ENCODE results near the gene BMAL2. TPM values are rescaled to one million over a fixed set of nuclear protein-coding genes. Genes with fewer than 3 reads are reported as not detected.

The BMAL2 gene
- total RNA-seq, 1 experiment from 2014 or later, result 43.9 TPM

DNA sequence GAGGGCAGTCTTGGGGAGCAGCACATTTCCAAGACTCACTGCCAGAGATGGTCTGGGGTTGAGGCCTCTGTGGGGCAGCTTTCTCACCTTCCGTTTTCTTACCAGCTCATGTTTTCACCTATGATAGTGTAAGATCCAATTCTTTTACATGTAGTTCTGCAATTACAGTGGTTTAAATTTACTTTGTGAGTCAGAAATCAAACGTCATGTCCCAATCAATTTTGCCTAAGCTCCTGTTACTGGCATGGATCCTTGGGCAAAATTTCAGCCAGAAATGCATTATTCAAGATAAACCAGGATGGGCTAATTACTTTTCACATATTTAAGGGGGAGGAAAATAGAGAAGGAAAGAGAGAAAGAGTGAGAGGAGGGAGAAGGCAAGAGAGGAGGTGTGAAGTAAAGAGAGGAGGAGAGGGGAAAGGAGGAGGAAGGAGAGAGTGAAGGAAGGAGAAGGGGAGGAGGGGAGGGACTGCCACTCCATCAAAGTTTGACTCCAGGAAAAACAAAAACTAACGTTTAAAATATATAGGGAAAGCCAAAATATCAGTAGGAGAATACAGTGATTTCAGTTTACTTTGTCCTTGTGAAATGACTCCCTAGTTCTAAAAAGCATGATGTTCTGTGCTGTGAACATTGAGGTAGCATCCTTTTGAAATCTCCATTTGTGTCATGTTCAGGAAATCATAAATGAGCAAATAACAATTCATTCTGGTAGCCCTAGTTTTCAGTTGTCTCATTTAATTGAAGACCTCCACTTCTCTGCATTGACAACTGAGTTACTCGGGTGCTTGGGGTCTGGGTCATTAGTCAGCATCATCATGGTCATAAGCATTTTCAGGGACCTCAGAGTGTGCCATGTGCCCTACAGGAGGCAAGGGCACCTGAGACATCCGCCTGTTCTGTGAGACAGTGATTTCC lies 3.0 kb downstream of the BMAL2 start:
- Histone ChIP-seq H3K36me3 (ENCODE audit: control insufficient read depth, insufficient read depth, low read length) (no peaks in the 10 kb centered on the region), H3K27ac (ENCODE audit: low read length) (no peak overlapping the region; the same call in 1 of the 2 replicates), H3K27me3 (ENCODE audit: control insufficient read depth, insufficient read depth, low read length) (no peaks in the 10 kb centered on the region), H3K4me3 (ENCODE audit: low read depth in 2 of 2, low read length in 2 of 2) (no peak overlapping the region), H3K4me1 (ENCODE audit: control insufficient read depth, insufficient read depth, low read length) (peaks cover 43% of the 10 kb centered on the region), H3K9me3 (ENCODE audit: control insufficient read depth, insufficient read depth, low read depth, low read length) (no peaks in the 10 kb centered on the region)
- no TSS peak for BruUV-seq (replicated peaks)
- intact Hi-C loops (cut with micrococcal nuclease; ENCODE audit: unreplicated experiment), result loop anchor here (2.0 to 10.0 kb wide), 3 partner anchors 21 to 369 kb away; no protein-coding TSS in a partner anchor
- no peak for ATAC-seq
- TF ChIP-seq, protein P1, sequence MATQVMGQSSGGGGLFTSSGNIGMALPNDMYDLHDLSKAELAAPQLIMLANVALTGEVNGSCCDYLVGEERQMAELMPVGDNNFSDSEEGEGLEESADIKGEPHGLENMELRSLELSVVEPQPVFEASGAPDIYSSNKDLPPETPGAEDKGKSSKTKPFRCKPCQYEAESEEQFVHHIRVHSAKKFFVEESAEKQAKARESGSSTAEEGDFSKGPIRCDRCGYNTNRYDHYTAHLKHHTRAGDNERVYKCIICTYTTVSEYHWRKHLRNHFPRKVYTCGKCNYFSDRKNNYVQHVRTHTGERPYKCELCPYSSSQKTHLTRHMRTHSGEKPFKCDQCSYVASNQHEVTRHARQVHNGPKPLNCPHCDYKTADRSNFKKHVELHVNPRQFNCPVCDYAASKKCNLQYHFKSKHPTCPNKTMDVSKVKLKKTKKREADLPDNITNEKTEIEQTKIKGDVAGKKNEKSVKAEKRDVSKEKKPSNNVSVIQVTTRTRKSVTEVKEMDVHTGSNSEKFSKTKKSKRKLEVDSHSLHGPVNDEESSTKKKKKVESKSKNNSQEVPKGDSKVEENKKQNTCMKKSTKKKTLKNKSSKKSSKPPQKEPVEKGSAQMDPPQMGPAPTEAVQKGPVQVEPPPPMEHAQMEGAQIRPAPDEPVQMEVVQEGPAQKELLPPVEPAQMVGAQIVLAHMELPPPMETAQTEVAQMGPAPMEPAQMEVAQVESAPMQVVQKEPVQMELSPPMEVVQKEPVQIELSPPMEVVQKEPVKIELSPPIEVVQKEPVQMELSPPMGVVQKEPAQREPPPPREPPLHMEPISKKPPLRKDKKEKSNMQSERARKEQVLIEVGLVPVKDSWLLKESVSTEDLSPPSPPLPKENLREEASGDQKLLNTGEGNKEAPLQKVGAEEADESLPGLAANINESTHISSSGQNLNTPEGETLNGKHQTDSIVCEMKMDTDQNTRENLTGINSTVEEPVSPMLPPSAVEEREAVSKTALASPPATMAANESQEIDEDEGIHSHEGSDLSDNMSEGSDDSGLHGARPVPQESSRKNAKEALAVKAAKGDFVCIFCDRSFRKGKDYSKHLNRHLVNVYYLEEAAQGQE (IDR thresholded peaks at IDR 0.05; ENCODE audit: insufficient read depth in 1 of 2, low read depth in 2 of 2, low read length in 1 of 2), result no peak
- TF ChIP-seq TCF7L2 (IDR thresholded peaks at IDR 0.05; ENCODE audit: low read depth, low read length), result no peak
- TF ChIP-seq POLR2AphosphoS5 (IDR thresholded peaks at IDR 0.05; ENCODE audit: low read depth, low read length), result no peak
- no peak for TF ChIP-seq SIN3A (IDR thresholded peaks at IDR 0.05; ENCODE audit: borderline replicate concordance, insufficient read depth, low read depth, low read length)
- TF ChIP-seq, protein P2, sequence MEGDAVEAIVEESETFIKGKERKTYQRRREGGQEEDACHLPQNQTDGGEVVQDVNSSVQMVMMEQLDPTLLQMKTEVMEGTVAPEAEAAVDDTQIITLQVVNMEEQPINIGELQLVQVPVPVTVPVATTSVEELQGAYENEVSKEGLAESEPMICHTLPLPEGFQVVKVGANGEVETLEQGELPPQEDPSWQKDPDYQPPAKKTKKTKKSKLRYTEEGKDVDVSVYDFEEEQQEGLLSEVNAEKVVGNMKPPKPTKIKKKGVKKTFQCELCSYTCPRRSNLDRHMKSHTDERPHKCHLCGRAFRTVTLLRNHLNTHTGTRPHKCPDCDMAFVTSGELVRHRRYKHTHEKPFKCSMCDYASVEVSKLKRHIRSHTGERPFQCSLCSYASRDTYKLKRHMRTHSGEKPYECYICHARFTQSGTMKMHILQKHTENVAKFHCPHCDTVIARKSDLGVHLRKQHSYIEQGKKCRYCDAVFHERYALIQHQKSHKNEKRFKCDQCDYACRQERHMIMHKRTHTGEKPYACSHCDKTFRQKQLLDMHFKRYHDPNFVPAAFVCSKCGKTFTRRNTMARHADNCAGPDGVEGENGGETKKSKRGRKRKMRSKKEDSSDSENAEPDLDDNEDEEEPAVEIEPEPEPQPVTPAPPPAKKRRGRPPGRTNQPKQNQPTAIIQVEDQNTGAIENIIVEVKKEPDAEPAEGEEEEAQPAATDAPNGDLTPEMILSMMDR (IDR thresholded peaks at IDR 0.05), result no peak
- in situ Hi-C loops (cut with HindIII; ENCODE audit: low pct_unique_long_range_greater_than_20kb, low sequenced_read_pairs), result no loop called here
- CTCF ChIA-PET, result no interaction called here
- POLR2A ChIA-PET, result no interaction called here
- no peak for DNase-seq (ENCODE audit: low read depth, low spot score)

DNA sequence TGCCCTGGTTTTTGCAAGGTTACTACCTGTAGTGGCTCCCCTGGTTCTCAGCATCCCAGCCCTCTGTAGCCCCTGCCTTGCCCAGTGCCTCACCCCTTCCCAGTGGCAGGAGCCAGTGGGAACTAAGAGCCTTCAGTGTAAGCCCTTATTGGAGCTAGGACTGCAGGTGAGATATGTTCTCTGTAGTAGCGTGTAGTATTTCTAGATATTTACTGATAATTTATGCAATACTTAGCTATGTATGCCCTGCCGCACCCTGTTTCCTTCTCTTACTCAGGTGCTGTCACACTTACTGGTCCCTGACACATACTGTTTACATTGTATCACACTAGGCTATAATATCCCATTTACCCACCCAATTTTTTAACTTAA lies 3.6 kb downstream of the BMAL2 start:
- no peaks in the 10 kb centered on the region for H3K9me3 ChIP-seq (ENCODE audit: control insufficient read depth, insufficient read depth, low read depth, low read length)
- CTCF ChIA-PET, result no interaction called here
- H3K36me3 ChIP-seq (ENCODE audit: control insufficient read depth, insufficient read depth, low read length), result no peaks in the 10 kb centered on the region
- no peak overlapping the region for H3K4me3 ChIP-seq (ENCODE audit: low read depth in 2 of 2, low read length in 2 of 2)
- intact Hi-C loops (cut with micrococcal nuclease; ENCODE audit: unreplicated experiment), result loop anchor here (2.0 to 10.0 kb wide), 3 partner anchors 21 to 369 kb away; no protein-coding TSS in a partner anchor
- in situ Hi-C loops (cut with HindIII; ENCODE audit: low pct_unique_long_range_greater_than_20kb, low sequenced_read_pairs), result no loop called here
- TF ChIP-seq, protein P1 (IDR thresholded peaks at IDR 0.05; ENCODE audit: insufficient read depth in 1 of 2, low read depth in 2 of 2, low read length in 1 of 2), result no peak
- no peak for TF ChIP-seq POLR2AphosphoS5 (IDR thresholded peaks at IDR 0.05; ENCODE audit: low read depth, low read length)
- TF ChIP-seq TCF7L2 (IDR thresholded peaks at IDR 0.05; ENCODE audit: low read depth, low read length), result no peak
- TF ChIP-seq SIN3A (IDR thresholded peaks at IDR 0.05; ENCODE audit: borderline replicate concordance, insufficient read depth, low read depth, low read length), result no peak
- TF ChIP-seq, protein P2 (IDR thresholded peaks at IDR 0.05), result no peak
- H3K27me3 ChIP-seq (ENCODE audit: control insufficient read depth, insufficient read depth, low read length), result no peaks in the 10 kb centered on the region
- H3K4me1 ChIP-seq (ENCODE audit: control insufficient read depth, insufficient read depth, low read length), result peaks cover 37% of the 10 kb centered on the region
- DNase-seq (ENCODE audit: low read depth, low spot score) (no peak), ATAC-seq (no peak)
- POLR2A ChIA-PET, result no interaction called here
- no TSS peak for BruUV-seq (replicated peaks)
- H3K27ac ChIP-seq (ENCODE audit: low read length), result no peak overlapping the region
